ENCODE measurements around the gene MYO1D. TPM values are rescaled to one million over a fixed set of nuclear protein-coding genes. Genes with fewer than 3 reads are reported as not detected.

Gene MYO1D
- total and polyA plus RNA-seq, 2 donors (not counting 1 experiment from before 2014, with no cell fraction given): 5.4 to 26.7 TPM

GRCh38 chr17:32654324-32654723 lies 222.6 kb downstream of the MYO1D start:
- CTCF ChIA-PET: no interaction called here

GRCh38 chr17:32651084-32651483 lies 225.8 kb downstream of the MYO1D start:
- Histone ChIP-seq H3K9me3 (ENCODE audit: control extremely low read depth in 1 of 3, control insufficient read depth in 2 of 3, insufficient read depth in 1 of 3, low read length in 2 of 3) (peaks cover 6 to 12% (median 12%) of the 10 kb centered on the region in 3 donors), H3K4me3 (ENCODE audit: control extremely low read depth in 1 of 5, extremely low read depth in 1 of 5, insufficient read depth in 1 of 5, low read depth in 2 of 5, low read length in 4 of 5) (no peak overlapping the region), H3K79me2 (ENCODE audit: control insufficient read depth, insufficient read depth, low read length) (no peaks in the 10 kb centered on the region), H3K27me3 (replicated peaks in 1 of 4; ENCODE audit: control extremely low read depth in 1 of 4, control insufficient read depth in 3 of 4, insufficient read depth in 4 of 4, low read length in 3 of 4) (no peaks in the 10 kb centered on the region), H3K4me2 (replicated peaks; ENCODE audit: low read depth, low read length, poor library complexity, severe bottlenecking) (no peak overlapping the region), H4K20me1 (ENCODE audit: control insufficient read depth, insufficient read depth, low read length, poor library complexity, severe bottlenecking) (no peaks in the 10 kb centered on the region), H3K36me3 (replicated peaks in 1 of 2; ENCODE audit: control extremely low read depth in 1 of 2, control insufficient read depth in 1 of 2, extremely low read depth in 1 of 2, insufficient read depth in 2 of 2, low read length in 1 of 2) (peaks cover 0 to 7% of the 10 kb centered on the region in 2 experiments), H2AFZ (ENCODE audit: insufficient read depth, low read depth, low read length, poor library complexity, severe bottlenecking) (no peak overlapping the region), H3K4me1 (ENCODE audit: control insufficient read depth in 2 of 2, insufficient read depth in 2 of 2, low read length in 2 of 2) (no peaks in the 10 kb centered on the region), H3K9ac (ENCODE audit: low read length) (no peak overlapping the region), H3K27ac (ENCODE audit: low read length in 2 of 2) (no peak overlapping the region)
- TF ChIP-seq EZH2 (IDR thresholded peaks at IDR 0.05; ENCODE audit: borderline replicate concordance, insufficient read depth, low read depth, low read length, poor library complexity, severe bottlenecking) (no peak), CTCF (IDR thresholded peaks at IDR 0.05) (no peak)
- no peaks in the 10 kb centered on the region for H3K4me1 Mint-ChIP-seq
- no peaks in the 10 kb centered on the region for H3K27me3 Mint-ChIP-seq
- H3K4me3 Mint-ChIP-seq: no peak overlapping the region
- POLR2A ChIA-PET: no interaction called here
- H3K9me3 Mint-ChIP-seq (ENCODE audit: insufficient read depth): peaks cover 10% of the 10 kb centered on the region
- ATAC-seq (ENCODE audit: low read depth) (no peak), DNase-seq (no peak)
- intact Hi-C loops (cut with micrococcal nuclease): no loop called here
- no peak overlapping the region for H3K27ac Mint-ChIP-seq
- CTCF ChIA-PET: interaction anchor here (2.2 kb wide), 1 partner anchor 8 kb away, joined by 5 read pairs; no protein-coding TSS in a partner anchor
- WGBS (ENCODE audit: insufficient coverage): 100% methylated on average over 1 of the region's 2 CpGs

More at GRCh38 chr17:32654324-32654723, 222.6 kb downstream of the MYO1D start:
- H3K4me3 ChIP-seq (ENCODE audit: control extremely low read depth in 1 of 5, extremely low read depth in 1 of 5, insufficient read depth in 1 of 5, low read depth in 2 of 5, low read length in 4 of 5): no peak overlapping the region
- H3K4me1 ChIP-seq (ENCODE audit: control insufficient read depth in 2 of 2, insufficient read depth in 2 of 2, low read length in 2 of 2): no peaks in the 10 kb centered on the region
- TF ChIP-seq CTCF (IDR thresholded peaks at IDR 0.05) (no peak), EZH2 (IDR thresholded peaks at IDR 0.05; ENCODE audit: borderline replicate concordance, insufficient read depth, low read depth, low read length, poor library complexity, severe bottlenecking) (no peak)
- no peaks in the 10 kb centered on the region for H4K20me1 ChIP-seq (ENCODE audit: control insufficient read depth, insufficient read depth, low read length, poor library complexity, severe bottlenecking)
- H3K9me3 ChIP-seq (ENCODE audit: control extremely low read depth in 1 of 3, control insufficient read depth in 2 of 3, insufficient read depth in 1 of 3, low read length in 2 of 3): peaks cover 6 to 12% (median 12%) of the 10 kb centered on the region in 3 donors
- no peak overlapping the region for H2AFZ ChIP-seq (ENCODE audit: insufficient read depth, low read depth, low read length, poor library complexity, severe bottlenecking)
- no peak overlapping the region for H3K9ac ChIP-seq (ENCODE audit: low read length)
- H3K9me3 Mint-ChIP-seq (ENCODE audit: insufficient read depth): peaks cover 10% of the 10 kb centered on the region
- DNase-seq (no peak), ATAC-seq (ENCODE audit: low read depth) (no peak)
- H3K4me3 Mint-ChIP-seq: no peak overlapping the region
- no peak overlapping the region for H3K27ac ChIP-seq (ENCODE audit: low read length in 2 of 2)
- intact Hi-C loops (cut with micrococcal nuclease): no loop called here
- H3K79me2 ChIP-seq (ENCODE audit: control insufficient read depth, insufficient read depth, low read length): no peaks in the 10 kb centered on the region
- peaks cover 0 to 10% of the 10 kb centered on the region in 2 experiments for H3K36me3 ChIP-seq (replicated peaks in 1 of 2; ENCODE audit: control extremely low read depth in 1 of 2, control insufficient read depth in 1 of 2, extremely low read depth in 1 of 2, insufficient read depth in 2 of 2, low read length in 1 of 2)
- POLR2A ChIA-PET: no interaction called here
- no peaks in the 10 kb centered on the region for H3K4me1 Mint-ChIP-seq
- no peak overlapping the region for H3K27ac Mint-ChIP-seq
- H3K4me2 ChIP-seq (replicated peaks; ENCODE audit: low read depth, low read length, poor library complexity, severe bottlenecking): no peak overlapping the region
- WGBS (ENCODE audit: insufficient coverage): 83% methylated on average over 2 of the region's 3 CpGs
- H3K27me3 Mint-ChIP-seq: no peaks in the 10 kb centered on the region
- no peaks in the 10 kb centered on the region for H3K27me3 ChIP-seq (replicated peaks in 1 of 4; ENCODE audit: control extremely low read depth in 1 of 4, control insufficient read depth in 3 of 4, insufficient read depth in 4 of 4, low read length in 3 of 4)
